ENCODE data around the gene KIAA1958. TPM values are rescaled to one million over a fixed set of nuclear protein-coding genes. Genes with fewer than 3 reads are reported as not detected.

The KIAA1958 gene
- polyA plus RNA-seq, 1 of the 3 experiments (the other 2 are of a cell fraction) = 1.6 TPM

DNA sequence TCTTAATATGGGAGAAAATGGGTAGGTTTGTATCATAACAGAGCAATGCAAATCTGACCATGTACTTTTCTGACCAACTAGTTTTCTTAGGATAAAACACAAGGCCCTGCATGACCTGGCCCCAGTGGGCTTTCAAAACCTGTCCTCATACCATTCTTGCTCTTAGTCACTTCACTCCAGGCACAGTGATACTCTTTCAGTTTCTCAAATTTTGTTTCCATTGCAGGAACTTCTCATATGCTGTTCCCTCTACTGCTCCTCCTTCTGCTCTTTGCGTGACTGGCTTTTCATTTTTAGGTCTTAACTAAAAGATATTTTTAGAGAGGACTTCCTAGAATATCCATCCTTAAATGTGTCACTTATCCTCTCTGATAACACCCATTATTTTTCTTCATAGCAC is 118.9 kb downstream of the KIAA1958 start:
- H3F3A ChIP-seq (replicated peaks; ENCODE audit: insufficient read depth) = peaks cover 5% of the 10 kb centered on the region
- ChIA-PET POLR2A (no interaction called here), CTCF (no interaction called here)
- H3K9me2 ChIP-seq = no peaks in the 10 kb centered on the region
- no peaks in the 10 kb centered on the region for H4K20me1 ChIP-seq (ENCODE audit: insufficient read depth)
- no peak overlapping the region for H3K27ac ChIP-seq (ENCODE audit: low read depth in 2 of 2, low read length in 1 of 2)
- no peak overlapping the region for H3K4me2 ChIP-seq
- no peak for DNase-seq
- H3K9me3 ChIP-seq = no peaks in the 10 kb centered on the region
- H3K79me2 ChIP-seq (ENCODE audit: insufficient read depth) = no peaks in the 10 kb centered on the region
- peaks cover 4 to 13% of the 10 kb centered on the region in 2 experiments; a peak in 3 of 4 replicates for H3K4me1 ChIP-seq (ENCODE audit: control insufficient read depth in 1 of 2, insufficient read depth in 2 of 2, low read depth in 1 of 2, low read length in 1 of 2)
- WGBS (ENCODE audit: low lambda C conversion rate) = 100% methylated on average over 1 of the region's 1 CpG
- H2AFZ ChIP-seq (ENCODE audit: low read depth) = no peak overlapping the region
- no peak overlapping the region for H3K9ac ChIP-seq
- H3K4me3 ChIP-seq (ENCODE audit: low read depth in 2 of 2, low read length in 1 of 2) = no peak overlapping the region
- no peaks in the 10 kb centered on the region for H3K27me3 ChIP-seq (ENCODE audit: insufficient read depth)
- H3K36me3 ChIP-seq (replicated peaks in 1 of 2; ENCODE audit: control insufficient read depth in 1 of 2, insufficient read depth in 2 of 2, low read length in 1 of 2) = no peaks in the 10 kb centered on the region
- TF ChIP-seq MAX (IDR thresholded peaks at IDR 0.05; ENCODE audit: low read depth) (no peak), USF2 (IDR thresholded peaks at IDR 0.05; ENCODE audit: borderline replicate concordance, low read depth, low read length) (no peak), FOXM1 (IDR thresholded peaks at IDR 0.05; ENCODE audit: low read depth) (no peak)

GRCh38 chr9:112605963-112606699 is 119.5 kb downstream of the KIAA1958 start:
- ChIA-PET CTCF (no interaction called here), POLR2A (no interaction called here)
- peaks cover 4 to 10% of the 10 kb centered on the region in 2 experiments; a peak in 3 of 4 replicates for H3K4me1 ChIP-seq (ENCODE audit: control insufficient read depth in 1 of 2, insufficient read depth in 2 of 2, low read depth in 1 of 2, low read length in 1 of 2)
- no peaks in the 10 kb centered on the region for H4K20me1 ChIP-seq (ENCODE audit: insufficient read depth)
- H3K9me2 ChIP-seq = no peaks in the 10 kb centered on the region
- 93% methylated on average over 2 of the region's 2 CpGs for WGBS (ENCODE audit: low lambda C conversion rate)
- H3K27ac ChIP-seq (ENCODE audit: low read depth in 2 of 2, low read length in 1 of 2) = no peak overlapping the region
- no peak overlapping the region for H2AFZ ChIP-seq (ENCODE audit: low read depth)
- no peak overlapping the region for H3K9ac ChIP-seq
- no peak overlapping the region for H3K4me2 ChIP-seq
- H3K79me2 ChIP-seq (ENCODE audit: insufficient read depth) = no peaks in the 10 kb centered on the region
- no peak overlapping the region for H3K4me3 ChIP-seq (ENCODE audit: low read depth in 2 of 2, low read length in 1 of 2)
- no peaks in the 10 kb centered on the region for H3K9me3 ChIP-seq
- no peaks in the 10 kb centered on the region for H3K36me3 ChIP-seq (replicated peaks in 1 of 2; ENCODE audit: control insufficient read depth in 1 of 2, insufficient read depth in 2 of 2, low read length in 1 of 2)
- peaks cover 5% of the 10 kb centered on the region for H3F3A ChIP-seq (replicated peaks; ENCODE audit: insufficient read depth)
- TF ChIP-seq USF1 (IDR thresholded peaks at IDR 0.05; ENCODE audit: borderline replicate concordance, low read depth) (no peak), EZH2phosphoT487 (IDR thresholded peaks at IDR 0.05; ENCODE audit: borderline replicate concordance, low read depth) (no peak), RFX5 (IDR thresholded peaks at IDR 0.05; ENCODE audit: low read length) (no peak)
- no peak for DNase-seq
- H3K27me3 ChIP-seq (ENCODE audit: insufficient read depth) = no peaks in the 10 kb centered on the region

- Histone ChIP-seq H2AFZ (ENCODE audit: low read depth) (no peak overlapping the region), H3K79me2 (ENCODE audit: insufficient read depth) (no peaks in the 10 kb centered on the region), H3K9me2 (no peaks in the 10 kb centered on the region), H3K9ac (no peak overlapping the region), H3K4me2 (no peak overlapping the region), H3K9me3 (no peaks in the 10 kb centered on the region), H3F3A (replicated peaks; ENCODE audit: insufficient read depth) (no peaks in the 10 kb centered on the region), H4K20me1 (ENCODE audit: insufficient read depth) (no peaks in the 10 kb centered on the region), H3K27me3 (ENCODE audit: insufficient read depth) (no peaks in the 10 kb centered on the region), H3K27ac (ENCODE audit: low read depth in 2 of 2, low read length in 1 of 2) (no peak overlapping the region), H3K36me3 (replicated peaks in 1 of 2; ENCODE audit: control insufficient read depth in 1 of 2, insufficient read depth in 2 of 2, low read length in 1 of 2) (no peaks in the 10 kb centered on the region), H3K4me3 (ENCODE audit: low read depth in 2 of 2, low read length in 1 of 2) (no peak overlapping the region), H3K4me1 (ENCODE audit: control insufficient read depth in 1 of 2, insufficient read depth in 2 of 2, low read depth in 1 of 2, low read length in 1 of 2) (peaks cover 0 to 4% of the 10 kb centered on the region in 2 experiments; a peak in 2 of 4 replicates)
- DNase-seq = no peak
- ChIA-PET POLR2A (no interaction called here), CTCF (interaction anchor here (1.1 kb wide), 1 partner anchor 20 kb away, joined by 4 read pairs; no protein-coding TSS in a partner anchor)
- WGBS (ENCODE audit: low lambda C conversion rate) = 97% methylated on average over 1 of the region's 1 CpG
- TF ChIP-seq JUND (IDR thresholded peaks at IDR 0.05) = no peak
- no peak for TF ChIP-seq GATA2 (CRISPR knock-in tag; IDR thresholded peaks at IDR 0.05)
- TF ChIP-seq SMC3 (IDR thresholded peaks at IDR 0.05; ENCODE audit: low read depth, low read length) = no peak
- no peak for TF ChIP-seq FOXJ3 (CRISPR knock-in tag; IDR thresholded peaks at IDR 0.05)
- no peak for TF ChIP-seq TAF1 (IDR thresholded peaks at IDR 0.05; ENCODE audit: borderline replicate concordance, low read depth, low read length)
- TF ChIP-seq SIN3A (IDR thresholded peaks at IDR 0.05; ENCODE audit: borderline replicate concordance, low read depth, low read length) = no peak
- TF ChIP-seq IRF3 (IDR thresholded peaks at IDR 0.05; ENCODE audit: low read depth, low read length) = no peak
- no peak for TF ChIP-seq RXRA (IDR thresholded peaks at IDR 0.05; ENCODE audit: borderline replicate concordance, low read depth)
- no peak for TF ChIP-seq FOSL2 (IDR thresholded peaks at IDR 0.05; ENCODE audit: borderline replicate concordance, low read depth)
- TF ChIP-seq MEF2A (IDR thresholded peaks at IDR 0.05; ENCODE audit: borderline replicate concordance, low read depth) = no peak
- TF ChIP-seq, protein P1, sequence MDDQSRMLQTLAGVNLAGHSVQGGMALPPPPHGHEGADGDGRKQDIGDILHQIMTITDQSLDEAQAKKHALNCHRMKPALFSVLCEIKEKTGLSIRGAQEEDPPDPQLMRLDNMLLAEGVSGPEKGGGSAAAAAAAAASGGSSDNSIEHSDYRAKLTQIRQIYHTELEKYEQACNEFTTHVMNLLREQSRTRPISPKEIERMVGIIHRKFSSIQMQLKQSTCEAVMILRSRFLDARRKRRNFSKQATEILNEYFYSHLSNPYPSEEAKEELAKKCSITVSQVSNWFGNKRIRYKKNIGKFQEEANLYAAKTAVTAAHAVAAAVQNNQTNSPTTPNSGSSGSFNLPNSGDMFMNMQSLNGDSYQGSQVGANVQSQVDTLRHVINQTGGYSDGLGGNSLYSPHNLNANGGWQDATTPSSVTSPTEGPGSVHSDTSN (IDR thresholded peaks at IDR 0.05) = no peak
- TF ChIP-seq YY1 (IDR thresholded peaks at IDR 0.05; ENCODE audit: low read depth) = no peak
- TF ChIP-seq CHD2 (IDR thresholded peaks at IDR 0.05; ENCODE audit: low read length, partially characterized antibody) = no peak
Observed at GRCh38 chr9:112608851-112609250, 122.2 kb downstream of the KIAA1958 start.
